Measurements from ENCODE around the gene GLB1L2. TPM values are rescaled to one million over a fixed set of nuclear protein-coding genes. Genes with fewer than 3 reads are reported as not detected.

Gene GLB1L2
- total and polyA plus RNA-seq, 7 donors, result 4.2 to 108 (median 30.8) TPM

DNA sequence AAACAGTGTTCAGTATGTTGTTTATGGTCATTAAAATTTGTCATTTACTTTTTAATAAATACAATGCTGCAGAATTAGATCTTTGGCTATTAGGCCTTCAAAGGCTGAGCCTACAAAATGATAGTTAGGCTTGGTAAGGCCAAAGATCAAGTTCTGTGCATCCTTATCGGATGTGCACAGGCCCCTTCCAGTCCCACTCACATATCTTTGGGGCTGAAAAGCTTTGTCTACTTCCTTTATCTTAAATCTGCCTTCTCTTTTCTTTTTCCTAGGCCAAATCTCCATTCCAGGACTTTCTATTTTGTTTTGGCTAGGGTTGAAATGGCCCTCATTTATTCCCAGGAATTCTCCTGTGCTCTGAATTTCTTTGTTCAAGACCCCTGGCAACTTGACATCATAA lies 3.4 kb upstream of the GLB1L2 start:
- DNase-seq, result no peak
- no peaks in the 10 kb centered on the region for H3K27me3 ChIP-seq
- TF ChIP-seq POLR2AphosphoS5 (IDR thresholded peaks at IDR 0.05), result no peak
- TF ChIP-seq, protein P1, sequence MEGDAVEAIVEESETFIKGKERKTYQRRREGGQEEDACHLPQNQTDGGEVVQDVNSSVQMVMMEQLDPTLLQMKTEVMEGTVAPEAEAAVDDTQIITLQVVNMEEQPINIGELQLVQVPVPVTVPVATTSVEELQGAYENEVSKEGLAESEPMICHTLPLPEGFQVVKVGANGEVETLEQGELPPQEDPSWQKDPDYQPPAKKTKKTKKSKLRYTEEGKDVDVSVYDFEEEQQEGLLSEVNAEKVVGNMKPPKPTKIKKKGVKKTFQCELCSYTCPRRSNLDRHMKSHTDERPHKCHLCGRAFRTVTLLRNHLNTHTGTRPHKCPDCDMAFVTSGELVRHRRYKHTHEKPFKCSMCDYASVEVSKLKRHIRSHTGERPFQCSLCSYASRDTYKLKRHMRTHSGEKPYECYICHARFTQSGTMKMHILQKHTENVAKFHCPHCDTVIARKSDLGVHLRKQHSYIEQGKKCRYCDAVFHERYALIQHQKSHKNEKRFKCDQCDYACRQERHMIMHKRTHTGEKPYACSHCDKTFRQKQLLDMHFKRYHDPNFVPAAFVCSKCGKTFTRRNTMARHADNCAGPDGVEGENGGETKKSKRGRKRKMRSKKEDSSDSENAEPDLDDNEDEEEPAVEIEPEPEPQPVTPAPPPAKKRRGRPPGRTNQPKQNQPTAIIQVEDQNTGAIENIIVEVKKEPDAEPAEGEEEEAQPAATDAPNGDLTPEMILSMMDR (IDR thresholded peaks at IDR 0.05), result no peak
- TF ChIP-seq EP300 (IDR thresholded peaks at IDR 0.05), result no peak
- H3K27ac ChIP-seq, result no peak overlapping the region
- H3K9me3 ChIP-seq, result no peaks in the 10 kb centered on the region
- intact Hi-C loops (cut with DNase I), result no loop called here
- 90% methylated on average over 1 of the region's 1 CpG for WGBS, 2 donors
- H3K4me1 ChIP-seq, result peaks cover 0 to 37% (median 21%) of the 10 kb centered on the region in 4 donors
- no peaks in the 10 kb centered on the region for H3K36me3 ChIP-seq
- H3K4me3 ChIP-seq, result no peak overlapping the region

DNA sequence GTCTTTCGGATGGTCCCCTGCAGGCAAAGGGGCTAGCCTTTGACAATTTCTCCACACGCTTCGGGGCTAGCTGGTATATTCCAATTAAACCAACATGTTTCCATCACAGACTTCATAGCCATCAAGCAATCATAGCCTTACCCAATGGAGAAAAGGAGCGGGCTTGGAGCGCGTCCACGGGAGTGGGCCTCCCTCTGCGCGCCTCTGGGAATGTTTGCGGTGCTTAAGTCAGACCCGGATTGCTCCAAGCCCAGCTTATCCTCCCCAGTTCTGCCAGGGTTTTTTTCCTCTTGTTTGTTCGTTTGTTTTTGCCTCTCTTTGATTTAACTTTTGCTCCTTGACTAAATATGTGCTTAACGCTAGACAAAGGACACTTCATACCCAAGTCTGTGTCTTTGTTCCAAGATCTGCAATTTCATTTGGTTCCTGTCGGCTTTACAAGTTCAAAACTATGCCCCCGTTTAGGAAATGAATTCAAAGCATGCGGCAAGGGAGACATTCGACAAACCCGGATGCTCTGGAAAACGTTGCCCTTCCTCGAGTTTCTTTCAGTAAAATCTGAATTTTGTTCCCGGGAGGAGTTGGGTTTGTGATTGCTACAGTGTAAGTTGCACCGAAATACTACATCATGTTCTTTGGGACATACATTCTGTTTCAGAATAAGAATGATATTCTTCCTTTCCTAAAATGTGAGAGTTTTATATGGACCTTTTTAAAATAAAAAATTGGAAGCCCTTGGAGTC lies 1.0 kb upstream of the GLB1L2 start:
- no peaks in the 10 kb centered on the region for H3K27me3 ChIP-seq
- 30 to 36% methylated on average over 22 of the region's 22 CpGs for WGBS, 2 donors
- H3K36me3 ChIP-seq, result no peaks in the 10 kb centered on the region
- peaks cover 0 to 37% (median 21%) of the 10 kb centered on the region in 4 donors for H3K4me1 ChIP-seq
- H3K4me3 ChIP-seq, result peak overlapping the region; percentile 34 to 69 (median 58)
- TF ChIP-seq, protein P1 (IDR thresholded peaks at IDR 0.05), result no peak
- TF ChIP-seq EP300 (IDR thresholded peaks at IDR 0.05) (no peak), POLR2AphosphoS5 (IDR thresholded peaks at IDR 0.05) (no peak), POLR2A (IDR thresholded peaks at IDR 0.05) (no peak)
- peak overlapping the region; percentile 68 to 77 (median 70) for H3K27ac ChIP-seq
- peak; percentile 62 for DNase-seq
- intact Hi-C loops (cut with DNase I), result loop anchor here (1.0 to 5.0 kb wide), 3 partner anchors 53 to 106 kb away; partner anchors contain the start of genes ACAD8, GLB1L3, THYN1 and VPS26B
- no peaks in the 10 kb centered on the region for H3K9me3 ChIP-seq

DNA sequence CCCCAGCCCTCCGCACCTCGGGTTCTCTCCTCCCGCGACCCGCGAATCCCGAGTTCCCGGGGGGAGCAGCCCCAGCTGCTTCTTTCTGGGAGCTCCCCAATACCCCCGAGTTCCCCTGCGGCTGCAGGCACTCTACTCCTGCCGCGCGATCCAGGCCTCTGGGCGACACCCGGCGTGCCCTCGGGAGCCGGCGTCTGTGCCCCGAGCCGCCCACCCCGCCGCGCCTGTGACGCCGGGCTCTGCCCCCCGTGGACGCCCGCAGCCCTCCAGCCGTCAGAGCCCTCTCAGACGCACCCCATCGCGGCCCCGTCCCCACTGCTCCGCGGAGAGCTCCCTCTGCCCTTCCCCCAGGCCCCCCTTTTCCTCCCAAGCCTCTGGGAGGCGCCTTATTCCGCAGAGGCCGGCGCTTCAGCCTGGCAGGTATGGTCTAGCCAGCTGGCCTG lies 422 bp downstream of the GLB1L2 start:
- intact Hi-C loops (cut with DNase I), result loop anchor here (5.0 kb wide), 2 partner anchors 55 to 80 kb away; partner anchors contain the start of genes ACAD8, GLB1L3 and THYN1
- 1 to 3% methylated on average over 40 of the region's 40 CpGs for WGBS, 2 donors
- Histone ChIP-seq H3K36me3 (no peaks in the 10 kb centered on the region), H3K27me3 (no peaks in the 10 kb centered on the region), H3K4me1 (peaks cover 0 to 37% (median 21%) of the 10 kb centered on the region in 4 donors), H3K9me3 (no peaks in the 10 kb centered on the region), H3K4me3 (peak overlapping the region; percentile 48 to 69 (median 58)), H3K27ac (peak overlapping the region; percentile 37 to 74 (median 53))
- peak; percentile 74 for DNase-seq
- no peak for TF ChIP-seq EP300 (IDR thresholded peaks at IDR 0.05)

DNA sequence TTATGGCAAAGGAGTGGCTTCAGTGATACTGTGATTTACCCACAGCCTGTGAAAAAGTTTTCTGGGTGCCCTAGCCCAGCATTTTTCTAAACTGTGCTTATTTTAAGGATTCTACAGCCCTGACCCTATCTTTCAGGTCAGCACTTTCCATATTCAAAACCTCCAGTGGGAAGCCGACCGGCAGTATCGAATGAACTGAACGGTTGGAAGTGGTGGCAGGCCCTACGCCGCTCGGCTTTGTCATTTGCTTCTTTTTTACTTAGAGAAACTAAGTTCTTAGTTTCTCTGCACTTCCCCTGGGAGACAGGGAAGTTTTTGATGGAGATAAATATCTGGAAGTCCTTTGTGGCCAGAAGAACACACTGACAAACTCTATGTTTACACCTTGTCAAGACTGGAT lies 994 bp downstream of the GLB1L2 start:
- peak; percentile 56 for DNase-seq
- Histone ChIP-seq H3K4me1 (peaks cover 0 to 37% (median 21%) of the 10 kb centered on the region in 4 donors), H3K27me3 (no peaks in the 10 kb centered on the region), H3K36me3 (peaks cover 0 to 2% (median 0%) of the 10 kb centered on the region in 4 donors), H3K4me3 (peak overlapping the region; percentile 48 to 69 (median 58)), H3K9me3 (no peaks in the 10 kb centered on the region), H3K27ac (peak overlapping the region in 3 of 4 donors; percentile 46 to 74 (median 60))
- intact Hi-C loops (cut with DNase I), result loop anchor here (5.0 kb wide), 2 partner anchors 55 to 80 kb away; partner anchors contain the start of genes ACAD8, GLB1L3 and THYN1
- no peak for TF ChIP-seq EP300 (IDR thresholded peaks at IDR 0.05)
- TF ChIP-seq POLR2AphosphoS5 (IDR thresholded peaks at IDR 0.05), result no peak
- TF ChIP-seq POLR2A (IDR thresholded peaks at IDR 0.05), result no peak
- TF ChIP-seq, protein P1 (IDR thresholded peaks at IDR 0.05), result no peak
- 78 to 87% methylated on average over 7 of the region's 7 CpGs for WGBS, 2 donors

DNA sequence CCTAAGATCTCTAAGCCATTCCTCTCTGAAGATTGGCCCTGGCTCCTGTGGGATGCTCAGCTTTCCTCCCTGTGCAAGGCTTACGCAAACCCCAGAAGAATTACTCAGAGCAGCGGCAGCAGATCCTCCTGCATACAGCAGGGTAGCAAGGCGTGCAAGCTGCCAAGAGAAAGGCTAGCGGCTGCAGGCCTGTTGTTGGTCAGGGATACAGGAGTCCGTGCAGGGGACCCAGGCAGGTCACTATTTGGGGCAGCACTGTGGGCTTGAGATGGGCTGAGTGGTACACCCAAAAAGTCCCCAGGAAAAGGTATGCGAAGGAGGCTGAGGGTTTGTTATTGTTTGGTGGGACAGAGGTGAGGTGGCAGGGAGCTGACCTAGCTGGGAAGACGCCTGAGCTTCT lies 1.5 kb downstream of the GLB1L2 start:
- WGBS, 2 donors, result 85 to 94% methylated on average over 7 of the region's 7 CpGs
- TF ChIP-seq POLR2A (IDR thresholded peaks at IDR 0.05) (no peak), POLR2AphosphoS5 (IDR thresholded peaks at IDR 0.05) (no peak), EP300 (IDR thresholded peaks at IDR 0.05) (no peak)
- TF ChIP-seq, protein P1 (IDR thresholded peaks at IDR 0.05), result no peak
- Histone ChIP-seq H3K4me1 (peaks cover 0 to 37% (median 21%) of the 10 kb centered on the region in 4 donors), H3K27ac (peak overlapping the region in 2 of 4 donors; percentile 60 to 74), H3K9me3 (no peaks in the 10 kb centered on the region), H3K27me3 (no peaks in the 10 kb centered on the region), H3K36me3 (peaks cover 0 to 7% (median 0%) of the 10 kb centered on the region in 4 donors), H3K4me3 (peak overlapping the region in 1 of 4 donors; percentile 69)
- DNase-seq, result peak; percentile 65
- intact Hi-C loops (cut with DNase I), result loop anchor here (5.0 kb wide), 2 partner anchors 56 to 81 kb away; partner anchors contain the start of genes ACAD8, GLB1L3 and THYN1

Data from sigmoid colon (tissue), 7 donors.